T-cell (primary cell): ENCODE results near the gene CARD19. TPM values are rescaled to one million over a fixed set of nuclear protein-coding genes. Genes with fewer than 3 reads are reported as not detected.

Experiments used
- ATAC-seq, 4 experiments: fragments of 200-7000 bp in 3 of 4; fragments of 150-1000 bp in 1 of 4; cut with Tn5 transposase; replicated peaks in 1 of 4; 1 replicate in 3 of 4; 2 replicates in 1 of 4; pipeline ENCODE4 v1.10.0; 2021; ENCODE audit warnings: moderate library complexity in 3 of 4, mild to moderate bottlenecking in 2 of 4, moderate number of reproducible peaks in 1 of 4
- CTCF ChIA-PET, 2 donors: fragments of 300-600 bp; sonication (Branson Sonifier 250); formaldehyde crosslinking; loops; one replicate each; lab custom pipeline; 2022; ENCODE audit warnings: antibody characterized with exemption in 2 of 2; lab: Charles Lee
- POLR2A ChIA-PET, 2 donors: fragments of 300-600 bp; sonication (Branson Sonifier 250); formaldehyde crosslinking; loops; one replicate each; lab custom pipeline; 2022; ENCODE audit warnings: antibody characterized with exemption in 2 of 2; lab: Charles Lee
- DNase-seq, 35 experiments: peaks; one replicate each; pipeline versions ENCODE4 v3.0.0 to v3.0.0-alpha.2; 2013 to 2023
- H3K27ac ChIP-seq: one replicate; pipeline ENCODE4 v1.5.1; 2013; ENCODE audit warnings: low read length
- H3K27me3 ChIP-seq, 2 experiments: replicated peaks in 1 of 2; 1 replicate in 1 of 2; 2 replicates in 1 of 2; pipeline versions ENCODE4 v1.6.1 to v1.7.0; 2013; ENCODE audit warnings: low read length in 1 of 2, mixed read lengths in 1 of 2; ENCODE audit not compliant: control insufficient read depth in 2 of 2, insufficient read depth in 2 of 2; ENCODE audit errors: extremely low read depth in 1 of 2
- H3K36me3 ChIP-seq, 2 donors: 1 replicate in 1 of 2; 2 replicates in 1 of 2; pipeline versions ENCODE4 v1.6.1 to v1.7.0; 2013; ENCODE audit warnings: low read length in 1 of 2; ENCODE audit not compliant: control insufficient read depth in 2 of 2, insufficient read depth in 1 of 2; ENCODE audit errors: extremely low read depth in 1 of 2
- H3K4me1 ChIP-seq, 2 experiments: 1 replicate in 1 of 2; 2 replicates in 1 of 2; pipeline versions ENCODE4 v1.6.1 to v1.7.0; 2013; ENCODE audit warnings: low read length in 2 of 2, mixed read lengths in 1 of 2; ENCODE audit not compliant: insufficient read depth in 2 of 2, control insufficient read depth in 1 of 2; ENCODE audit errors: extremely low read depth in 1 of 2
- H3K4me3 ChIP-seq, 2 donors: 1 replicate in 1 of 2; 2 replicates in 1 of 2; pipeline versions ENCODE4 v1.5.1 to v1.7.0; 2013; ENCODE audit warnings: mild to moderate bottlenecking in 2 of 2, low read length in 1 of 2, moderate library complexity in 1 of 2; ENCODE audit not compliant: control insufficient read depth in 1 of 2; ENCODE audit errors: extremely low read depth in 1 of 2
- H3K9me3 ChIP-seq: 2 replicates; pipeline ENCODE4 v1.7.0; 2013
- H3K27ac Mint-ChIP-seq, 2 donors: one replicate each; pipeline ENCODE4 v1.8.0; 2020 to 2021; ENCODE audit warnings: mild to moderate bottlenecking in 2 of 2, mixed read lengths in 2 of 2
- H3K27me3 Mint-ChIP-seq, 2 donors: one replicate each; pipeline ENCODE4 v1.8.0; 2021 to 2022; ENCODE audit warnings: mixed read lengths in 2 of 2
- H3K36me3 Mint-ChIP-seq: one replicate; pipeline ENCODE4 v1.8.0; 2021; ENCODE audit warnings: mixed read lengths
- H3K4me1 Mint-ChIP-seq, 3 donors: one replicate each; pipeline ENCODE4 v1.8.0; 2020 to 2022; ENCODE audit warnings: mixed read lengths in 3 of 3, mild to moderate bottlenecking in 1 of 3
- H3K4me3 Mint-ChIP-seq, 3 donors: one replicate each; pipeline ENCODE4 v1.8.0; 2020 to 2022; ENCODE audit warnings: mild to moderate bottlenecking in 3 of 3, mixed read lengths in 3 of 3, moderate library complexity in 3 of 3
- H3K9me3 Mint-ChIP-seq, 3 donors: one replicate each; pipeline ENCODE4 v1.8.0; 2020 to 2022; ENCODE audit warnings: mixed read lengths in 3 of 3
- WGBS: methylation state at CpG from one replicate; pipeline ENCODE4 v1.1.5; 2013; ENCODE audit warnings: missing lambda C conversion rate; ENCODE audit not compliant: insufficient coverage; 5-methylcytosine and 5-hydroxymethylcytosine counted together
- total RNA-seq, 35 experiments: library from RNA in 6 of 35; stranded (reverse) in 6 of 35; fragments of 120-200 nt in 1 of 35; gene quantifications; one replicate each; pipeline versions ENCODE4 v1.2.1 to v1.2.4 and lab custom pipeline; 2013 to 2026

Gene CARD19
- total RNA-seq, 5 donors from 2014 or later (not counting 1 experiment from before 2014, with no cell fraction given) = 39.7 to 98.5 (median 72.8) TPM

DNA sequence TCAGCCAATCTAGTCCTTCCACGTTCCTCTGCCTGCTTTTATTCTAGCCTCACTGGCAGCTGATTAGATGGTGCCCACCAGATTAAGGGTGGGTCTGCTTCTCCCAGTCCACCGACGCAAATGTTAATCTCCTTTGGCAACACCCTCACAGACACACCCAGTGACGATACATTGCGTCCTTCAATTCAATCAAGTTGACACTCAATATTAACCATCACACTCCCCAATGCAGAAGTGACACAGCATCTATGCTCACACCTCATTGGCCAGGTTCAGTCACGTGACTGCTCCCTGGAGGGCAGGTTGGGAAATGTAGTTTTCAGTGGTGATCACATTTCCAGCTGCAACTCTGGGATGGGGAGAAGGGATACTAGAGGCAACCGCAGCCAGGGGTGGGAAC is 24.6 kb upstream of the CARD19 start:
- peak overlapping the region; percentile 86 to 93 for H3K27ac Mint-ChIP-seq
- H3K27me3 Mint-ChIP-seq = no peaks in the 10 kb centered on the region
- H3K9me3 ChIP-seq = no peaks in the 10 kb centered on the region
- peaks cover 0 to 54% of the 10 kb centered on the region in 2 experiments for H3K4me1 ChIP-seq
- H3K27me3 ChIP-seq = no peaks in the 10 kb centered on the region
- 97% methylated on average over 6 of the region's 7 CpGs for WGBS
- DNase-seq = peak in 4 of 35 experiments; percentile 31 to 51 (median 45)
- H3K36me3 Mint-ChIP-seq = peaks cover 39% of the 10 kb centered on the region
- H3K4me1 Mint-ChIP-seq = peaks cover 74 to 89% (median 78%) of the 10 kb centered on the region in 3 donors
- no peak overlapping the region for H3K4me3 ChIP-seq
- no peak overlapping the region for H3K27ac ChIP-seq
- peaks cover 4 to 40% of the 10 kb centered on the region in 2 donors for H3K36me3 ChIP-seq
- CTCF ChIA-PET = no interaction called here
- ATAC-seq = peak in 1 of 4 experiments; percentile 55
- POLR2A ChIA-PET = no interaction called here
- H3K4me3 Mint-ChIP-seq = peak overlapping the region in 1 of 3 donors; percentile 15
- no peaks in the 10 kb centered on the region for H3K9me3 Mint-ChIP-seq

DNA sequence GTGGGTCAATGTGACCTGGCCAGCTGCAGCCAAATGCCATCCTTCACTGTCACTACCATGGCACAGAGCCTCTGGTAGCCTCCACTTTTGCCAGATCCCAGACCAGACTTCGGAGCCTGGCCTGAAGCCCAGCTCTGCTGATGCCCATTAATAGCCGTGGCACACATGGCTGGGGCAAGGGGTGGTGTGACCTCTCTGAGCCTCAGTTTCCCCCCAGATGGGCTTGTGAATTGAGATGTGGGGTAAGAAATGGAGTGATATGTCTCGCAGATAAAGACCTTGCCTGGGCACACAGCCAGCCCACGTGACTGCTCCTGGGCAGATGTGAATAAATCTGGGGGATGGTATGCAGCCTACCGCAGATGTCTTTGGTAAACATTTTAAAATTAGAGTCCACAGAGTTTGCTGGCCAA is 23.6 kb upstream of the CARD19 start:
- peaks cover 65 to 88% (median 80%) of the 10 kb centered on the region in 3 donors for H3K4me1 Mint-ChIP-seq
- Histone ChIP-seq H3K4me1 (peaks cover 0 to 47% of the 10 kb centered on the region in 2 experiments), H3K27me3 (no peaks in the 10 kb centered on the region), H3K9me3 (no peaks in the 10 kb centered on the region), H3K36me3 (peaks cover 2 to 45% of the 10 kb centered on the region in 2 donors), H3K4me3 (no peak overlapping the region), H3K27ac (no peak overlapping the region)
- H3K36me3 Mint-ChIP-seq = peaks cover 37% of the 10 kb centered on the region
- H3K9me3 Mint-ChIP-seq = no peaks in the 10 kb centered on the region
- H3K27ac Mint-ChIP-seq = peak overlapping the region; percentile 66 to 93
- ChIA-PET CTCF (no interaction called here), POLR2A (interaction anchor here in 1 of 2 donors (0.6 kb wide), 1 partner anchor 27 kb away, joined by 7 read pairs; no protein-coding TSS in a partner anchor)
- 60% methylated on average over 5 of the region's 5 CpGs for WGBS
- DNase-seq = peak in 6 of 35 experiments; percentile 44 to 69 (median 58)
- peak overlapping the region in 2 of 3 donors; percentile 46 to 83 for H3K4me3 Mint-ChIP-seq
- H3K27me3 Mint-ChIP-seq = no peaks in the 10 kb centered on the region
- peak in 2 of 4 experiments; percentile 43 to 89 for ATAC-seq

DNA sequence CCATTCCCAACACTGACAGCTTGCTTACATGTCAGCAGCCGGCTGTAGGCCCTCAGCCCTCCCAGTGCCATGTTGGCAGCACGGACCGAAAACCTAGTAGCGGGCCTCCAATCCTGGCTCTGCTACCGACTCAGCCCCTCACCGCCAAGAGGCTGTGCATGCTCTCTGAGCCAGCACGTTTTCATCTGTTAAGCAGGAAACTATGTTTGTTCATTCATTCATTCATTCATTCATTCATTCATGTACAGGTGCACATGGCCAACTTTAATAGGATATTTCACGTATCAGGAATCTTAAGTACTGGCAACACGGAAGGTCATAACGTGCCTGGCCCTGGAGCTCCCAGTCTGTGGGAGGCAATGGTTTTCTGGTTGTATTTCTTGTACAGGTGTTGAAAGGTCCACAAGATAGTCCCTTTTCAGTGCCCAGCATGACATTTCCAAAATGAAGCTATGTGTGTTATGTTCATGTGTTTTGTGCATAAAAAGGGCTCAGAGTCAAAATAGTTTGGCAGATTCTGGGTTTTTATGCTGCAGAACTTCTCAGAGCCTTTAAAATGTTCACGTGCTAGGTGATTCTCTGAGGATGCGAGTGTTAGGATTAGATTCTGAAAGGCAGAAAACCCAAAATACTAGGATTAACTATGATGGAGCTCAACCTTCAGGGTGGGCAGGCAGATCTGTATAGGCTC is 19.8 kb upstream of the CARD19 start:
- Histone ChIP-seq H3K4me3 (no peak overlapping the region), H3K27ac (no peak overlapping the region), H3K36me3 (peaks cover 29 to 57% of the 10 kb centered on the region in 2 donors), H3K27me3 (no peaks in the 10 kb centered on the region), H3K4me1 (peaks cover 0 to 40% of the 10 kb centered on the region in 2 experiments), H3K9me3 (no peaks in the 10 kb centered on the region)
- H3K4me3 Mint-ChIP-seq = no peak overlapping the region
- CTCF ChIA-PET = interaction anchor here in 1 of 2 donors (0.6 kb wide), 1 partner anchor 776 kb away, joined by 5 read pairs; no protein-coding TSS in a partner anchor
- peaks cover 35 to 65% (median 60%) of the 10 kb centered on the region in 3 donors for H3K4me1 Mint-ChIP-seq
- no peaks in the 10 kb centered on the region for H3K9me3 Mint-ChIP-seq
- POLR2A ChIA-PET = interaction anchor here in 1 of 2 donors (0.6 kb wide), 1 partner anchor 21 kb away, joined by 3 read pairs; no protein-coding TSS in a partner anchor
- H3K27me3 Mint-ChIP-seq = no peaks in the 10 kb centered on the region
- peak overlapping the region; percentile 44 to 72 for H3K27ac Mint-ChIP-seq
- no peak for ATAC-seq
- 100% methylated on average over 5 of the region's 12 CpGs for WGBS
- peaks cover 37% of the 10 kb centered on the region for H3K36me3 Mint-ChIP-seq
- no peak for DNase-seq

DNA sequence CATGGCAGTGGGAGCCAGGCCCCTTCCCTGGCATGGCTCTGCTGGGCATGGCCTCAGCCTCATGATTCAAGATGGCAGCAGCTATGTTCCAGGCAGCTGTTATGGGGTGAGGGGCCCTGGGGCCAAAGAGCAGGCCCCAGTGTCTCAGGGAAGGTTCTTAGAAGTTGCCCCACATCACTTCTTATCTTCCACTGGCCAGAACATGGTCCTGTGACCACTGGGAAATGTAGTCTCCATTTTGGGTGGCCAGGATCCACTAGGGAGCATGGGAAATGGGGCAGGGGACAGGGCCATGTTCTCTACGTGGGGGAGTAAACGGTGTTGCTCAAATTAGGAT is 19.3 kb upstream of the CARD19 start:
- Mint-ChIP-seq H3K36me3 (peaks cover 37% of the 10 kb centered on the region), H3K4me3 (no peak overlapping the region), H3K4me1 (peaks cover 34 to 65% (median 61%) of the 10 kb centered on the region in 3 donors), H3K9me3 (no peaks in the 10 kb centered on the region), H3K27me3 (no peaks in the 10 kb centered on the region), H3K27ac (peak overlapping the region; percentile 59 to 72)
- ATAC-seq (no peak), DNase-seq (no peak)
- POLR2A ChIA-PET = interaction anchor here in 1 of 2 donors (0.6 kb wide), 1 partner anchor 20 kb away, joined by 3 read pairs; no protein-coding TSS in a partner anchor
- Histone ChIP-seq H3K36me3 (peaks cover 31 to 57% of the 10 kb centered on the region in 2 donors), H3K4me3 (no peak overlapping the region), H3K27ac (no peak overlapping the region), H3K4me1 (peaks cover 0 to 41% of the 10 kb centered on the region in 2 experiments), H3K9me3 (no peaks in the 10 kb centered on the region), H3K27me3 (no peaks in the 10 kb centered on the region)
- CTCF ChIA-PET = no interaction called here
- WGBS = 92% methylated on average over 2 of the region's 2 CpGs

DNA sequence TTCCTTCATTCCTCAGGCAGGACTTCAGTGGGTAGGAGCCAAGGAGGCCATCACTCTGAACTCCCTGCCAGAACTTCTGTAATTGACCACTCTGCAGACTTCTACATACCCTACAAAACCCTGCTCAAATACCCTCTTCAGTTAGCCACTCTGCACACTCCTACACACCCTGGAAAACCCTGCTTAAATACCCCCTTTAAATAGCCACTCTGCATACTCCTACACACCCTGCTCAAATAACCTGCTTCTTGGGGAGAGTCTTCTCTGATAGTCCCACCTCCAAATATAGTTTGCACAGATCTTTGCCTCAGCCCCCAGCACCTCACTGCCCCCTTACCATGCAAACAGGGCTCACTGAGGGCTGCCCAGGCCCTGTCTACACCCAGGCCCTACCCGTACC is 18.6 kb upstream of the CARD19 start:
- H3K27ac Mint-ChIP-seq = peak overlapping the region; percentile 59 to 72
- peaks cover 34 to 63% (median 61%) of the 10 kb centered on the region in 3 donors for H3K4me1 Mint-ChIP-seq

DNA sequence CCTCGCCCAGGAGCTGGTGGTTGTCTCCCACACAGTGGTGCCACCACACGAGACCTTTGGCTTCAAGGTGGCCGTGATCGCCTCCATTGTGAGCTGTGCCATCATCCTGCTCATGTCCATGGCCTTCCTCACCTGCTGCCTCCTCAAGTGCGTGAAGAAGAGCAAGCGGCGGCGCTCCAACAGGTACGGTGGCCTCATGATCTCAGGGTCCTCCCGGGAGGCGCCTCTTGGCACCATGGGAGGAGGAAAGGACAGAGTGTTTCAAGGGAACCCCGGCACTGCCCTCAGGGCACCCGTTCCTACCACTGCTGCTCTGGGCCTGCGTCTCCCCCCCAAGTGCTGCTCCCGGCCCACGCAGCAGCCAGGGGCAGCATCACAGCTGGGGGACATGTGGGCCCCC is 18.2 kb upstream of the CARD19 start:
- 95% methylated on average over 10 of the region's 16 CpGs for WGBS
- no peak overlapping the region for H3K27ac ChIP-seq
- H3K9me3 ChIP-seq = no peaks in the 10 kb centered on the region
- H3K27me3 ChIP-seq = no peaks in the 10 kb centered on the region
- Mint-ChIP-seq H3K9me3 (no peaks in the 10 kb centered on the region), H3K27ac (peak overlapping the region; percentile 59 to 72), H3K36me3 (peaks cover 36% of the 10 kb centered on the region), H3K4me3 (no peak overlapping the region), H3K27me3 (no peaks in the 10 kb centered on the region), H3K4me1 (peaks cover 34 to 63% (median 61%) of the 10 kb centered on the region in 3 donors)
- CTCF ChIA-PET = no interaction called here
- H3K36me3 ChIP-seq = peaks cover 34 to 58% of the 10 kb centered on the region in 2 donors
- POLR2A ChIA-PET = no interaction called here
- peaks cover 2 to 36% of the 10 kb centered on the region in 2 experiments for H3K4me1 ChIP-seq
- ATAC-seq = no peak
- no peak for DNase-seq
- no peak overlapping the region for H3K4me3 ChIP-seq

More for the DNA sequence above, 18.6 kb upstream of the CARD19 start:
- POLR2A ChIA-PET = no interaction called here
- no peak for DNase-seq
- Histone ChIP-seq H3K27me3 (no peaks in the 10 kb centered on the region), H3K9me3 (no peaks in the 10 kb centered on the region), H3K36me3 (peaks cover 31 to 55% of the 10 kb centered on the region in 2 donors), H3K4me3 (no peak overlapping the region), H3K27ac (no peak overlapping the region), H3K4me1 (peaks cover 0 to 36% of the 10 kb centered on the region in 2 experiments)
- Mint-ChIP-seq H3K36me3 (peaks cover 40% of the 10 kb centered on the region), H3K27me3 (no peaks in the 10 kb centered on the region), H3K4me3 (peak overlapping the region in 1 of 3 donors; percentile 18), H3K9me3 (no peaks in the 10 kb centered on the region)
- whole genome bisulfite sequencing = 100% methylated on average over 1 of the region's 1 CpG
- CTCF ChIA-PET = no interaction called here
- ATAC-seq = no peak
